ENCODE results near the gene FGR.

The FGR gene

DNA sequence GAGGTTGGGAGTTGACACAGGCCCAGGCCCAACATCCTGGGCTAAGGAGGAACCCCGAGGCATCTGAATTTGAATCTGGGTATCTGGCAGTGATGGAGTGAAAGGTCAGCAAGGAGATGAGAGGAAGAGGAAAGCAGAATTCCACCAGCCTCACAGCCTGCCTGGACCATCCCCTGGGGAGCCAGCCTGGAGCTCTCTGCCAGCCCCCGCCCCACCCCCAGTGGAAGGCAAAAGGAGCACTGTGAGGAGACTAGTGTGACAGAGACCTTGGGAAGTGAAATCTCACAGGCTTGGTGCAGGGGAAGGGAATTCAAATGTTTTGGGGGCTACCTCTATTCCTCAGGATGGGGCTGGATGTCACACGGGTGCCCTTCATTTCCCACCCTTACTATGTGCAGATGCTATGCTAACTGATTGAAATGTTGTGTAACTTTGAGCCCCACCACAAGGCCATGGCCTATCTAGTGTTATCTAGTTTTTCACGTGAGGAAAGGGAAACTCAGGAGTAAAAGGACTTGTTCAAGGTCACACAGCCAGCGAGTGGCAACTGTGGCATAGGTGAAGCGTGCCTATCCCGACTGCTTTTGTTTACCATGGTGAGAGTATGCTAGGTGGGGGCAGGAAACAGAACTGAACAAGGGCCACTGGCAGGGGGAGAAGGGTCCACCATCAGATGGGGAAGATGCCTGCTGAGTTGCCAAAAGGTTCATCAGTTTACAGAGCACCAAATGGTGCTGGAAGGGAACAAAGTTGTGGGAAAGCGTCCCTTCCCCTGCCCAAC, 60.8 kb downstream of the FGR start:
- Histone ChIP-seq H3K4me2 (ENCODE audit: insufficient read depth, low read length, poor library complexity, severe bottlenecking) (peak overlapping the region; percentile 38), H3K4me3 (ENCODE audit: low read length in 2 of 2) (peak overlapping the region in 1 of 2 donors; percentile 15), H3K36me3 (replicated peaks in 1 of 2; ENCODE audit: control insufficient read depth in 2 of 2, insufficient read depth in 2 of 2, low read length in 2 of 2) (no peaks in the 10 kb centered on the region), H3K4me1 (ENCODE audit: control insufficient read depth in 2 of 2, insufficient read depth in 1 of 2, low read depth in 1 of 2, low read length in 2 of 2) (peaks cover 60 to 75% of the 10 kb centered on the region in 2 donors), H2AK5ac (ENCODE audit: low read depth, low read length) (peak overlapping the region; percentile 91), H2BK15ac (ENCODE audit: low read length) (peak overlapping the region; percentile 0), H3K4ac (ENCODE audit: low read length) (no peak overlapping the region), H3K18ac (ENCODE audit: low read length) (peak overlapping the region; percentile 89), H3K27me3 (ENCODE audit: control insufficient read depth in 3 of 3, insufficient read depth in 3 of 3, low read depth in 1 of 3, low read length in 3 of 3) (no peaks in the 10 kb centered on the region), H3K27ac (replicated peaks; ENCODE audit: low read length) (peak overlapping the region; percentile 93), H4K91ac (ENCODE audit: low read depth, low read length, poor library complexity) (peak overlapping the region; percentile 40), H4K8ac (ENCODE audit: low read depth, low read length) (no peak overlapping the region), H2BK120ac (ENCODE audit: low read depth, low read length) (peak overlapping the region; percentile 2), H3K23ac (ENCODE audit: low read depth, low read length, poor library complexity) (no peak overlapping the region), H2BK5ac (ENCODE audit: low read length) (peak overlapping the region; percentile 67), H3K14ac (ENCODE audit: low read length) (no peak overlapping the region), H3K9ac (ENCODE audit: low read depth, low read length, poor library complexity) (no peak overlapping the region), H3K9me3 (replicated peaks in 1 of 2; ENCODE audit: control insufficient read depth in 2 of 2, insufficient read depth in 1 of 2, low read depth in 1 of 2, low read length in 2 of 2) (no peaks in the 10 kb centered on the region), H2AFZ (ENCODE audit: low read length) (no peak overlapping the region), H3K79me1 (ENCODE audit: low read depth, low read length) (peaks cover 8% of the 10 kb centered on the region), H2BK12ac (ENCODE audit: low read length) (no peak overlapping the region)
- no CpG with 5 or more reads among the region's 8 CpGs for WGBS, 2 donors (ENCODE audit: extremely low coverage in 2 of 2, insufficient read length in 2 of 2, insufficient replicate concordance in 1 of 2)
- no peak for DNase-seq (ENCODE audit: low spot score)

DNA sequence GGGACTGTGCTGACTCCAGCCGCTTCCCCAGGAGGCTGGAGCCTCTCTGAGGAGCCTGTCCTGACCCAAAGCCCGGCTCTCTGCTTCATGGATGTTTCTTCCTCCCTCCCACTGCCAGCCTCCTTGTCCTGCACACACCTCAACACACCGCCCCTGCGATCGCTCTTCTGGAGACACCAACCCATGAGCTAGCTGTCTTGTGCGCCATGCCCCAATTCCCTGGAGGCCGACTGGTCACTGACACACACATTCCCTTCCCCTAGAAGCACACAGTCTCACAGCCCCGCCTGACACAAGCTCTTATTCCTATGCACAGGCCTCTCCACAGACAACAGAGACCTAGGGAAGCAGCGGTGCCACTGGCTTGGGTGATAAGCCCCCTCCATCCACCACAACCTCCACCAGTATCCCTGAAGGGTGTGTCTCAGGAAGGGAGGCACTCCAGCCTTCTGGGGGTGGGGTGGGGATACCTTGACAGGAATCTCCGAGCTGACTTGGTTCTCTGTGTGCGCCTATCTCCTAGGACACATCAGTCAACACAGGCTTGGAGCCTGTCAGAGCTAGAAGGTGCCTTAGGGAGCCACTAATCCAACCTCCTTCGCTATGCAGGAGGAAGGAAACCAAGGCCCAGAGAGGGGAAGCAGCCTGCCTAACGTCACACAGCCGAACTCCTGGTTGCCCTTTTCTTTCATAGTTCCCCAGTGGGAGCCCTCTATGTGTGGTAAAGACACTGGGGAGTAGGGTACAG, 62.1 kb downstream of the FGR start:
- no CpG with 5 or more reads among the region's 14 CpGs for WGBS, 2 donors (ENCODE audit: extremely low coverage in 2 of 2, insufficient read length in 2 of 2, insufficient replicate concordance in 1 of 2)
- DNase-seq (ENCODE audit: low spot score): no peak

DNA sequence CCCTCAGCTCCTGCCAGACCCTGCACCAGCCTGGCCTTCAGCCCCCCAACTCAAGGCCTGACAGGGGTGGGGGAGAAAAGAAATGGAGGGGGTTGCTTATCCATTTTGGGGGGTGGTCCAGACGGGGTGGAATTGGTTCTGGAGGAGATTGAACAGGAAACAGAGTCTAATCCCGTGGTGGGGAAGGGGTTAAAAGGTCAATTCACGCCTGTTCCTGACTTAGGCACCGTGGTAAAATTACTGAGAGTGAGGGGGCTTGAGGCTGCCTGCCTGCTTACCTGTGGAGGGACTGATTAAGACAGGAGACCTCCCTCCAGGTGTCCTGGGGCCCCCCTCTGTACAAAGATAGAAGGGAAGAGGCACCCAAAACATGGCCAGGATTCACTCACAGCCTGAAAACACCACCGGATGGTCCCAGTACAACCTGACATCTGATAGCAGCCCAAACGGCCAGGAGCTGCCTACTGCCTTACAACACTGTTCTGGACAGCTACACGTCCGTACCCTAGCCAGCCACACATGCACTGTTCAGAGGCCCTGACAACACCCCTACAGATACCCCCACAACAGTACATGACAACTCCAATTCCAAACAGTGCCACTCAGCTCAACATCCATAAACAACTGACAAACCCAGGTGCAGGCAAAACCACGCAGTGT, 62.8 kb downstream of the FGR start:
- Histone ChIP-seq H3K14ac (ENCODE audit: low read length) (no peak overlapping the region), H3K36me3 (replicated peaks in 1 of 2; ENCODE audit: control insufficient read depth in 2 of 2, insufficient read depth in 2 of 2, low read length in 2 of 2) (peaks cover 0 to 2% of the 10 kb centered on the region in 2 donors), H2BK15ac (ENCODE audit: low read length) (peak overlapping the region; percentile 61), H2AFZ (ENCODE audit: low read length) (no peak overlapping the region), H2BK5ac (ENCODE audit: low read length) (peak overlapping the region; percentile 88), H4K91ac (ENCODE audit: low read depth, low read length, poor library complexity) (peak overlapping the region; percentile 3), H3K27me3 (ENCODE audit: control insufficient read depth in 3 of 3, insufficient read depth in 3 of 3, low read depth in 1 of 3, low read length in 3 of 3) (no peaks in the 10 kb centered on the region), H3K23ac (ENCODE audit: low read depth, low read length, poor library complexity) (peak overlapping the region; percentile 27), H4K8ac (ENCODE audit: low read depth, low read length) (no peak overlapping the region), H3K9ac (ENCODE audit: low read depth, low read length, poor library complexity) (no peak overlapping the region), H3K4me2 (ENCODE audit: insufficient read depth, low read length, poor library complexity, severe bottlenecking) (peak overlapping the region; percentile 65), H2AK5ac (ENCODE audit: low read depth, low read length) (peak overlapping the region; percentile 24), H3K9me3 (replicated peaks in 1 of 2; ENCODE audit: control insufficient read depth in 2 of 2, insufficient read depth in 1 of 2, low read depth in 1 of 2, low read length in 2 of 2) (no peaks in the 10 kb centered on the region), H2BK12ac (ENCODE audit: low read length) (no peak overlapping the region), H3K79me1 (ENCODE audit: low read depth, low read length) (peaks cover 7% of the 10 kb centered on the region), H3K4me1 (ENCODE audit: control insufficient read depth in 2 of 2, insufficient read depth in 1 of 2, low read depth in 1 of 2, low read length in 2 of 2) (peaks cover 71 to 84% of the 10 kb centered on the region in 2 donors), H3K18ac (ENCODE audit: low read length) (peak overlapping the region; percentile 94), H3K27ac (replicated peaks; ENCODE audit: low read length) (peak overlapping the region; percentile 93), H3K4me3 (ENCODE audit: low read length in 2 of 2) (peak overlapping the region in 1 of 2 donors; percentile 24), H3K4ac (ENCODE audit: low read length) (no peak overlapping the region), H2BK120ac (ENCODE audit: low read depth, low read length) (peak overlapping the region; percentile 84)
- WGBS, 2 donors (ENCODE audit: extremely low coverage in 2 of 2, insufficient read length in 2 of 2, insufficient replicate concordance in 1 of 2): no CpG with 5 or more reads among the region's 9 CpGs
- no peak for DNase-seq (ENCODE audit: low spot score)

More for the DNA sequence above, 62.1 kb downstream of the FGR start:
- H3K27ac ChIP-seq (replicated peaks; ENCODE audit: low read length): peak overlapping the region; percentile 93
- H3K23ac ChIP-seq (ENCODE audit: low read depth, low read length, poor library complexity): peak overlapping the region; percentile 27
- H2BK5ac ChIP-seq (ENCODE audit: low read length): peak overlapping the region; percentile 88
- H3K4me2 ChIP-seq (ENCODE audit: insufficient read depth, low read length, poor library complexity, severe bottlenecking): peak overlapping the region; percentile 65
- no peaks in the 10 kb centered on the region for H3K9me3 ChIP-seq (replicated peaks in 1 of 2; ENCODE audit: control insufficient read depth in 2 of 2, insufficient read depth in 1 of 2, low read depth in 1 of 2, low read length in 2 of 2)
- peaks cover 0 to 2% of the 10 kb centered on the region in 2 donors for H3K36me3 ChIP-seq (replicated peaks in 1 of 2; ENCODE audit: control insufficient read depth in 2 of 2, insufficient read depth in 2 of 2, low read length in 2 of 2)
- H2BK15ac ChIP-seq (ENCODE audit: low read length): peak overlapping the region; percentile 12
- H4K91ac ChIP-seq (ENCODE audit: low read depth, low read length, poor library complexity): peak overlapping the region; percentile 3
- no peak overlapping the region for H3K4ac ChIP-seq (ENCODE audit: low read length)
- H3K14ac ChIP-seq (ENCODE audit: low read length): no peak overlapping the region
- H3K4me1 ChIP-seq (ENCODE audit: control insufficient read depth in 2 of 2, insufficient read depth in 1 of 2, low read depth in 1 of 2, low read length in 2 of 2): peaks cover 69 to 83% of the 10 kb centered on the region in 2 donors
- H3K4me3 ChIP-seq (ENCODE audit: low read length in 2 of 2): peak overlapping the region in 1 of 2 donors; percentile 24
- H2AK5ac ChIP-seq (ENCODE audit: low read depth, low read length): peak overlapping the region; percentile 24
- no peak overlapping the region for H2AFZ ChIP-seq (ENCODE audit: low read length)
- H2BK12ac ChIP-seq (ENCODE audit: low read length): no peak overlapping the region
- peak overlapping the region; percentile 50 for H3K9ac ChIP-seq (ENCODE audit: low read depth, low read length, poor library complexity)
- peak overlapping the region; percentile 69 for H3K18ac ChIP-seq (ENCODE audit: low read length)
- H2BK120ac ChIP-seq (ENCODE audit: low read depth, low read length): no peak overlapping the region
- H4K8ac ChIP-seq (ENCODE audit: low read depth, low read length): no peak overlapping the region
- H3K27me3 ChIP-seq (ENCODE audit: control insufficient read depth in 3 of 3, insufficient read depth in 3 of 3, low read depth in 1 of 3, low read length in 3 of 3): no peaks in the 10 kb centered on the region
- peaks cover 7% of the 10 kb centered on the region for H3K79me1 ChIP-seq (ENCODE audit: low read depth, low read length)

Measured in neuronal stem cell (in vitro differentiated cells).